DMS 273 (cell line): ENCODE results near the gene MRTFA.
A peak's percentile ranks its signal among the peaks of the same experiment; 100 is the strongest.

ENCODE experiments used
- DNase-seq: peaks from one replicate; lab custom pipeline; 2025; ENCODE audit not compliant: unreplicated experiment; lab: John Stamatoyannopoulos, UW

The MRTFA gene

DNA sequence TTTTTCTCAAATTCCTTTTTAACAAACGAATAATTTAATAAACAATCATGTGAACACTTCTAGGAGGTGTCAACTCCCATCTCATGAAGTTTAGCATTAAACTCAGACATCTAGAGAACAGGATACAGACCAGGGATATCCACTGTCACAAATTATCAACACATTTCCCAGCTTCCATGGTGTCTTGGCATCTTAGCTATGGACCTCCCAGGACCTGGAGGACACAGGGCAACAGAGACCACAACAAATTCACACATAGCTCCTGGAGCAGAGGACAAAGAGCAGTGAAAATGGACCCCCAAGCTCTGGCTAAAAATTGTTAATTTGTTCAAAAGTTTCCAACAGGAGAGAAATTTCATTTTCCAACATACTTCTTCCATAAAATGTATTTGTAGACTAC lies 163.9 kb downstream of the MRTFA start:
- no peak for DNase-seq

DNA sequence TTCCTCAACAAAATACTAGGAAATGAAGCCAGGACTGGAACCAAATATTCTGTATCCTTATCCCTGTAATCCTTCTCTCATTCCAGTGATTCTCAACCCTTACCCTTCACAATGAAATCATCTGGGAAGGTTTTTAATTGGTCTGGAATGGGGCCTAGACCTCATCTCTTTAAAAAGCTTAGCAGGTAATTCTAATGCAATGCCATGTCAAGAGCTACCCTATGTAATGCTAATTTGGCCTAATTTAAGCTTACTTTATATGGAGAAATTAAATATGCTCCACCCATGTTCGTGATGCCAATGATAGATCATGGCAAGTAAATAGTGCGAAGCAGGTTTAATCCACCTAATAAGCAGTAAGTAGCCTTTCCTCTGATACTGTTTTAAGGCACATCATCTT lies 164.5 kb downstream of the MRTFA start:
- no peak for DNase-seq

DNA sequence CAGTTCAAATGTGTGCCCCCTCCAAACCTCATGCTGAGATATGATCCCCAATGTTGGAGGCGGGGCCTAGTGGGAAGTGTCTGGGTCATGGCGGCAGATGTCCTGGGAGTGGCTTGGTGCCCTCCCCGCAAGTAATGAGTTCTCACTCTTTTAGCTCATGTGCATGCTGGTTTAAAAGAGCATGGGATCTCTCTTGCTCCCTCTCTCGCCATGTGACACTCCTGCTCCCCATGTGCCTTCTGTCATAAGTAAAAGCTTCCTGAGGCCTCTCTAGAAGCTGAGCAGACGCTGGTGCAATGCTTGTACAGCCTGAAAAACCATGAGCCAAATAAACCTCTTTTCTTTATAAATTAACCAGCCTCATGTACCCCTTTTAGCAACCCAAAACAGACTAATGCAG lies 167.3 kb downstream of the MRTFA start:
- peak; percentile 80 for DNase-seq

DNA sequence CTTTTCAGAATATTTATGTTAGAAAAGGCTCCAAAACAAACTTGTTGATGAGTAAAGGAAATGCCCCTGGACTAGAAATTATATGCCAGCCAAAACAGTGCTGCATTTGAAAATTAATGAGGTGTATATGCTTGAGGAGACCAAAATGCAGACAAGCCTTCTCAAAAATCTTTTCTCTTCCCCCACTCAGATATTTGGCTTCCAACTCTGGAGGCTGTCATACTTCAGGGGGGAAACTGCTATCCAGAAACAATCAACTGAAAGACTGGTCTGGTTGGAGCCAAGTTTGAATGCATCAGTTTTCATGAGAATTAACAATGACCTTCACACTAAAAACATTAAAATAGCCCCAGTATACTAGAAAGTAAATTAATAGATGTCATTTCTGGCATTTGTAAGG lies 167.9 kb downstream of the MRTFA start:
- peak; percentile 8 for DNase-seq

DNA sequence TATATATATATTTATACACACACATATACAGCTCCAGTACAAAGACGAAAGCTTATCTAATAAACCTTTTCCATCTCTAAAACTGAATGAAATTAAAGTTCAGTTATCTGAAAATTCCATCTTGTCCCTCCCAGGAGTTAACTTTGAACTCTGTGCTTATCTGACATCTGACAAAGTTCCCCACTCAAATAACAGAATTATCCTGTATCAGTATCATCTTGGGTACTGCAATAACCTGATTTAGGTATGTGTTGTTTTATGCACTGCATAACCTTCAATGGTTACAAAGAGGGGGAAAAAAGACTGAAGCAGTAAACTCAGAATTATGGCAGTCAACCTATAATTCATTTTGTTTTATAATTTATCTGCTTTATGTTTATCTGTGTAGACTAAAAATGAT lies 169.5 kb downstream of the MRTFA start:
- DNase-seq, result no peak

DNA sequence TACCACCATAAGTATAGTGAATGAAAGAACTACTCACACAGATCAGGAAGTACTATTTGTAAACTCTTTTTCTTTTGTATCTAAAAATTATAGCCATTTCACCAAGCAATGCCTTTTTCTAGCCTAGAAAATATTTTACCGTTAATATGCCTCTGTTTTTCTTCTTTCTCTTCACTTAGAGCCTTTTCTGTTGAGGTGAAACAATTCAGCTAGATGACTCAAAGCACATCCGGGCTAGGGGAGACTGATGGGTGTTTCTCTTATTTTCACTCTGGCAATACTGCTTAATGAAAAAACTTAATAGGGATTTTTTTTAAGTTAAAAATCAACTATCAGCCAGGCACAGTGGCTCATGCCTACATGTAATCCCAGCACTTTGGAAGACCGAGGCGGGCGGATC lies 172.8 kb downstream of the MRTFA start:
- DNase-seq, result no peak

DNA sequence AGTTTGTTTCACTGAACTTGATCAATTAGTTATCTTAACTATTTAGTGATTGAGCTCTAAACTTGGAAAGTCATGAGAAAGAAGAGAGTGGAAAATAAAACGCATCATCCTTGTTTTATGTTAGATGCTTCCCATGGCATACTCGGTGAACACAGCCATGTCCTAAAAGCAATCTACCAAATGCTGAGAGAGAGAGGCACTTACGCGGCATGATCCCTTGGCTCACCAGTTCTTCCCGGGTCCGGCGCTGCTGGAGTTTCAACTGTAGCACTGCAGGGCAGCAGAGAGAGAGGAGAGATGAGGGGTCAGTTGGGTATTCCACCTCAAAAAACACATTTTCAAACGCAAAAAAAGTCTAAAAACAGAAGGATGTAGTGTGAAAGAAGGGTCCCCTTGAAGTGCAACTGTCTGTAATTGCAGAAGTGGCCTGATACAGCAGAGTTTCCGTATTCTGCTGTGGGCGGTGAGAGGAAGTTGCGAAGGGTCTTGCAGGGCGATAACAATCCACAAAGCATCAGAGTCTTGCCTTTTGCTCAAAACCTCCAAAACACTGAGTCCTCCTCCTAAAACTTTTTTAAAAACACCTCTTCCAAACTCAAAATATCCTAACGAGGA lies 173.4 kb downstream of the MRTFA start:
- DNase-seq, result no peak

DNA sequence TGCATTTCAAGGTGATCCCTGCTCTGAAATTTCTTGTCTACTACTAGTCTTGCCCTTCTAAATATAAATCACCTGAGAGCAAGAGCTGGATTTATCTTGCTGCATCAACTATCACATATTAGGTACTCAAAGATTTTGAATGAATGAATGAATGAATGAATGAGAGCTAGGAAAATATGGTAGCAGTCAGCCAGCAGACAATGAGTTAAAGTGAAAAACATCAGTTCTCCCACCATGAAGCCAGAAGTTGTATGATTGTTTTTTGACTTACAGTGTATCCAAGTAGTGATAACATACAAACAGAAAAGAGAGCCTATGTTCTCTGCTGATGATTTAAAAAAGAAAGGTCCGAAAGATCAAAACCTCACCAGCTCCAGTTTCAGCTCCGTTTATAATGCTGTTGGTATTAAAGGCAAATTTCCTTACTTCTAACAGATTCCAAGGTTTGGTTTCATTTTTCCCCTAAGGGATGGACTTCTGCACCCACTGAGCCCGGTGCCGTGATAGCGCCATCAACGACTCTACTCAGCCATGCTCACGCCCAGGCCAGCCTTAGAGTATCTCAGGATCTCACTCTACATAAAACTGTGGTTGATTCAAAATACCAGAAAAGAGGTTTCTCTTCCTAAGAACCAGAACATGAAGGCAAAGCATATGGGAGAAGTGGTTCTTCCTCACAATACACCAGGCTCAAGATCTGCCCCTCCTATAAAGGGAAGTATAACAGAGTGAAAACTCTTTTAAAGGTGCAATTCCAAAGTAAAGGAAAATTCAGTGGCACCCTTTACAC lies 174.1 kb downstream of the MRTFA start:
- no peak for DNase-seq

DNA sequence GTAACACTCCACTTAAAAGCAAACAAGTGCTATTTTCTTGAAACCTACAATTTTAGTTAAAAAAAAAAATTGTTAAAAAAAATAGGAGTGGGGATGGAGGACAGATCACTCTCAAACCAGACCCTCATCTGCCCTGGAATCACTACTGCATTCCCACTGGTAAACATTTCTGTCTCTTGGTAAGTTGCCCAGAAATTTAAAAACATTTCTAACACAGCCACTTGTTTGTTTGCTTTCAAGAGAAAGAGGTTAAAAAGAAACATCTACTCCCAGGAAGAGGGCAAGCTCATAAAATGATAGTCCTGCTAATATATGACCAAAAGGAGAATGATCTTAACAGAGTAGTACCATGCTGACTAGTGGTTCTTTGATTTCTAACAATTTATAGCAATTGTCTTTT lies 182.8 kb downstream of the MRTFA start:
- no peak for DNase-seq

DNA sequence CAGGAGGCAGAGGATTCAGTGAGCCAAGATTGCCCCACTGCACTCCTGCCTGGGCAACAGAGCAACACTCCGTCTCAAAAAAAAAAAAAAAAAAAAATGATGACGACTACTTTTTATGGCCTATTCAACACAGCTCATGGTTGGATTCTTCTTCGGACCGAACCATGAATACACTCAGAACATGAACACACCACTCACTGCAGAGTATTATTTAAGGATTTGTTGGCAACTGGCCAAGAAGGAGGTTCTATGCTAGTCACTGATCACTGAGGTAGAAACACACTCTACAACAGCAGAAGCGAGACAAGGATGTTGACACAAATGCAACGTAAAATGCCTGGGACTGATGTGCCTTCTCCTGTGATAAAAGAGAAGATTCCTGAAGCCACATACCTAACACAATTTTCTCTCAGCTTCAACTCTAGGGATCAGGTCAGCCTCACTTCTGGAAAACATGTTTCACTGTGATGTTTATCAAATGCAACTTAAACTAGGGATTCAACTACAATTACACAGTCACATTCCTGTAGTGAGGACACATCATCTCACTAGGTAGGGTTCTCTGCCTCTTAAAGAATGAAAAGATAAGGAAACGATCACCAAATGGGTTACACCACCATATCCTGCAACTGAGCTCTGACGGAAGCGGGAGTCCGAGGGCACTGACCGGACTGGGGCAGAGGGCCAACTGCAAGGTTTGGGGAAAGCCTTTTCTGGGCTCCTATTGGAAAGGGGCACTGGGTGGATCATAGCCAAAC lies 183.6 kb downstream of the MRTFA start:
- peak; percentile 5 for DNase-seq

DNA sequence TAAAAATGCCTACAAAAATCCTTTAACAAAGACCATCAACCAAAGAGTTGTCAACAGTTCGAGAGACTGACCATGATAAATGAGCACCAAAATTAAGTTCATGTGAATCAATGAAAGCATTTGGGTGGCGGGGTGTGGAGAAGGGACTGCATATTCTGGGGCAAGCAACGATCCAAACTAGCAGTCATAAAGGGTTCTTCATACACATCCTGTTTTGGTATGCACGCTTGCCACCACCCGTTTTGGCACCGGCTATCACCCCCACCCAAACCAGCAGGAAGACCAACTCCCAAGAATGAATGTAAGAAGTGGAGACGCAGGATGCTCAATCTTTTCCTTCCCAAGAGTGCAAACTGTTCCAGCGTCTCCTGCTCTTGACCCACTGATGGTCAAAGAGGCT lies 185.3 kb downstream of the MRTFA start:
- no peak for DNase-seq

DNA sequence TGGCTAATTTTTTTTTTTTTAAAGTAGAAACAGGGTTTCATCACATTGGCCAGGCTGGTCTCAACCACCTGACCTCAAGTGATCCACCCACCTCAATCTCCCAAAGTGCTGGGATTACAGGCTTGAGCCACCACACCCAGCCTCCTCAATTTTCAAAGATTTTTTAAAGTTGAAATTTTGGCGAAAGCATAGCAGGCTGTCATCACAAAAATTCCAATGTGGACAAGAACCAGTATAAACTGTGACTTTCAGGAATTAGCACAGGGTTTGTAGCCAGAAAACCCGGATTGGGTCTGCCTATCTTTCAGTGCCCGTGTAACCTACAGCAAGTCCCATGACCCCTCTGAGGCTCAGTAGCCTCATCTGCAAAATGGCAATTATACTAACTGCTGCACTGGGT lies 185.9 kb downstream of the MRTFA start:
- DNase-seq, result no peak

DNA sequence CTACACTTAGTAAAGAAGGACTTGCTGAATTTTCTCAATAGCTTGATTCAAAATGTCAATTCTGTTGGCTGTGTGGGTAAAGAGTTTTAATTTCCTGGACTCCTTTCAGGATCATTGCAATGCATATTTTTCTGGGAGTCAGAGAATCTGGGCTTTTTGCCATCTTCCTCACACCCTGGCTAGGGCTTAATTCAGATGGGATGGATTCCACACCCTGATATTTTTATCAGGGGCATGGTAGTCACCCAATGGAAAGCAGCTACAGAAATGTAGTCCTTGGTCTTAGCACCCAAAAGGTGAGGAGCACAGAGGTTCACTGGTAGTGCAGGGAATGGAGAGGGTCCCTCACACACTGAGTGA lies 186.9 kb downstream of the MRTFA start:
- peak; percentile 22 for DNase-seq

DNA sequence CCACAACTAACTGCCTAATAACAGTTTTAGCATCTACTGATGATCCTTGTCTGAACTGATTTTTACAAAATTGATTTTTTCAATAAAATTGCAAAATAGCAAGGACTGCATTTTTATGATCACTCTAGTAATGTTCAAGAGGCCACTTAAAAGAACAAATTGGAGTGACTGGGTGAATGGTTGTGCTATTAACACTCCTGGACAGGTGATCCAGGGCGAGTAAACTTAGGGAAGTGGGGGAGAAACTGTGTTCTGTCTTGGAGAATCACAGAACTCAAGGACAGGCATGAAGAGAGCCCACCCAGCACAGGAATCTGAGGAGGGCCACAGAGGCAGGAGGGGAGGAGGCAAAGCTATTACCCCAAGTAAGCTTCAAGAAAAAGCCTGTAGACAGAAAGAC lies 190.3 kb downstream of the MRTFA start:
- DNase-seq, result no peak

DNA sequence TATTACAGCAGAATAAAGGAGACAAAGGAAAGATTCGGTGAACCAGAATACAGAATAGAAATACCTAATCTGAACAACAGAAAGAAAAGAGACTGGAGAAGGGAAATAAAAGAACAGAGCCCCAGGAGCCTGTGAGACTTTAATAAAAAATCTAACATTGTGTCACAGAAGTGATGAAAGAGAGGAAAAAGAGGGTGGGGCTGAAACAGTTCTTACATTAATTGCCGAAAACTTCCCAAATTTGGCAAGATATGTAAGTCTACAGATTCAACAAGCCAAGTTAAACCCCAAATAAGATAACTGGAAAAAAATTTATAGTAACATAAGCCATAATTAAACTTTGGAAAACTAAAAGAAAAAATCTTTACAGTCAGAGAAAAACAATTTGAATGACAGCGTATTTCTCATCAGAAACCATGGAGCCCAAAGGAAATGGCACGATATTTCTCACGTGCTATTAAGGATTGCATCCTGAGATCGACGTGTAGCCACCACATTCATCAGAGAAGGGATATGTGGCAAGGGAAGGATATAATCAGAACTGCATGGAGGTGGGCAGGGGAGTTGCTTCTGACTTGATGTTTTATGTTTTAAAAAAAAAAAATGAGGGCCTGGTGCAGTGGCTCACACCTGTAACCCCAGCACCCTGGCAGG lies 192.2 kb downstream of the MRTFA start:
- DNase-seq, result no peak

DNA sequence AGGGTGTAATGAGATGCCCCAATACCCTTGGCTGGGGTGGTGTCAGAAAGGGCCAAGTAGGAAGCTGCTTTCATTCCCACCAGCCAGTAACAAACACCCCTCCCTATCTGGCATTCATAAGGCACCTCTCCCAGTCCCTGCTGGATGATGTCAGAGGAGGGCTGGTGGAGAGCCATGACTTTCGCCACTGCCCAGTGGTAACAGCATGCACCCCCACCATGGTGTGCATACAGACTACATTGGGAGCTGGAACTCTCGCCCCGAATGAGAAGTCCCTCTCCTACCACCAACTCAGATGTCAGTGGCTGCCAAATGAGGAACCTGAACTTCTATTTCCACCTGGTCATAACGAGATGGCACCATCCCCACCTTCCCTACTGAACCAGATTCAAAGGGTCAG lies 192.8 kb downstream of the MRTFA start:
- no peak for DNase-seq

DNA sequence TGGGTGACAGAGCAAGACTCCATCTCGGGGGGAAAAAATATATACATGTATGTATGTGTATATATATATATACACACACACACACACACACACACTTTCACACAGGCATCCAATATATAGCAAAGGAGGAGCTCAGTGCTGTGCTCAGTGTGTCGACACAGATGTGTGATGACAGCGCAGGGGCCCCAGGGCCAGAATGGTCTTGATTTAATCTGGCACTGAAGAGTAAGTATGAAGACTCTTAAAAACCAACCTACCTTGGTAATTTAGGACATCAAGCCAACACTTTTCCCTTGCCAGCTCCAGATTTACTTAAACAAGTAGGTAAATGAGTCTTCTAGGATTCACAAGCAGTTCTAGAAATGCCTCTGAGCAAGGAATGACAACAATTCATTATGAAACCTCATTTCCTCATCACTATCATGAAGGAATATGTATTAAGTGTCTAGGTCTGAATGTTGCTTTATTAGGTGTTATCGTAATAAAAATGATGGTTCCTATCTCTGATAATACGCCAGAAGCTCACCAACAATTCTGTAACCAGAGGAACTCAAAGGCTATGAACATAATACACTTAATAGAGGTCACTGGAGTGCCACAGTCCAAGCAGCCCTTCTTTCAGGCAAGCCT lies 194.6 kb downstream of the MRTFA start:
- DNase-seq, result no peak

DNA sequence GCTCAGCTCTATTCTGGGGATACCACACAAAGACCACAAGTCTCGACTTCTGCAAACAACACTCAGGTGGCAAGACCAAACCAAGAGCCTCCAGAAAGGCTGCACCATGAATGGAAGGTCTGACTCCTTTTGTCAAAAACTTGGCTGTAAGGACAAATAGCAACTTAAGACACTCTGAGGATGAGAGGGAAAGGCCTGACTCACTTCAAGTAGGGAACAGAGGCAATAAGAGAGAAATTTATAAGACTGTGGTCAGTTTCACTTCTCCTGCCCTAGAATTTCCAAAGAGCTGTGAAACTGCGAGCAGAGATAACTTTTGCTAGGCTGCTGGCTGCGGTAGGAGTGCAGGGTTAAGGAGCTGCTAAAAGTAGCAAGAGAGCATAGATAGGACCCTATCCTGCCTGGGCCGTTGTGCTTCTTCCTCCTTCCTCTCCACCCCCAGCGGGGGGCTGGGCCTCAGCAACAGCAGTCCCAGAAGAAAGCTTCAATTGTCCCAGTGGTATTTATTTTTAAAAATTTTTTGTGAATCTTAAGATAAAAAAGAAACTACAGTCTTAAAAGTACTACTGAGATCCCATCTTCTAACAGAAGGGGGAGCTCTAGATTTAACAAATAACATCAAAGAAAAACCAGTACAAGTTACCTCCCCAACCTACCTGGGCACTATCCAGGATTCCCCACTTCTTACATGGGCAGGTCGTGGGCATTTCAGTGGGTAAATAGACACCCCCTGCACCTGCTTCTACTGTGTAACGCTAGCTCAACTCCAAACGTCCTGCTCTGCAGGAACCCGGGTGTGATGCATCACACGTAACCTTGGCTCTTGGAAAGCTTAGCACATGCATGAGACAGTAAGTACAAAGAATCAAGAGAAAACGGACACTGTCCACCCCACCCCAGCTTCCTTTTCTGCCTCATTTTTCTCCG lies 199.8 kb downstream of the MRTFA start:
- peak; percentile 59 for DNase-seq

DNA sequence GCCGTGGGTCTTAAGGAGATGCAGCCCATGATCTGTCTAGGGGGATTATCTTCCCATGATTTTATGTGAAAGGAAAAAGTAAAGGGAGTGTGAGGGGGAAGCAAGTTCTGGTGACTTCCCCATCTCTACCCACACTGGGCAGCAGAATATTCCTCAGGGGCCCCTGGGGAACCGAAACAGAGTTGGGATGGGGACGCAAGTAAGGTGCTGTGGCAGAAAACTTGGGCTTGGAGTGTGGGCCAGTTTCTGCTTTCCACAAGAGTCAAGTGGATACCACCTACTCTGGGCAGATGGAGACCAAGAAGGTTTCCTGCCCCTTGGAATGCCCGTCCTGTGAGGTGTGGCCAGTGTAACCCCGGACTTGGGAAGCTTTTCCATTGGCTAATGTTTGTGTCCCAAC lies 201.8 kb downstream of the MRTFA start:
- no peak for DNase-seq

DNA sequence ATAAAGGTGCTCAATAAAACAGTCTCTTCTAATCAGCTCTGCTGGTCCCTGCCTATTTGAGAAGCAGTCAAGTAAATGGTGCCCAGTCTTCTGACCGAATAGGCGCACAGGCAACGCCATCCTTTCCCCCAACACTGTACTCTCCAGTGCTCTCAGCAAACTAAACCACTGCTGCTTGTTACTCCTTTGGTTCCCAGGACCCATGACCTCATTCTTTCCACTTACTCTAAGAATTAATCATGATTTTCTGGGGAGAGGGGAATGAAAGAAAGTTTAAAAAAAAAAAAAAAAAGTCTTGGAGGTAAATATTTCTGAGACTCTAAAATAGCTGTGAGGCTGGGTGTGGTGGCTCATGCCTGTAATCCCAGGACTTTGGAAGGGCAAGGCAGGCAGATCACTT lies 202.4 kb downstream of the MRTFA start:
- no peak for DNase-seq
